GM18873 (cell line): Measurements from ENCODE around the gene HOMER1.
"Not testable (repeated sequence)": the region's sequence is repeated elsewhere in the genome, so short reads cannot be mapped to it uniquely, and the experiment has no call there.

Source experiments
- ATAC-seq: cut with Tn5 transposase; IDR thresholded peaks from one replicate; pipeline ENCODE4 v1.9.1; 2021; ENCODE audit warnings: mild to moderate bottlenecking, moderate library complexity, moderate number of reproducible peaks; ENCODE audit not compliant: unreplicated experiment, low FRiP score

The HOMER1 gene

DNA sequence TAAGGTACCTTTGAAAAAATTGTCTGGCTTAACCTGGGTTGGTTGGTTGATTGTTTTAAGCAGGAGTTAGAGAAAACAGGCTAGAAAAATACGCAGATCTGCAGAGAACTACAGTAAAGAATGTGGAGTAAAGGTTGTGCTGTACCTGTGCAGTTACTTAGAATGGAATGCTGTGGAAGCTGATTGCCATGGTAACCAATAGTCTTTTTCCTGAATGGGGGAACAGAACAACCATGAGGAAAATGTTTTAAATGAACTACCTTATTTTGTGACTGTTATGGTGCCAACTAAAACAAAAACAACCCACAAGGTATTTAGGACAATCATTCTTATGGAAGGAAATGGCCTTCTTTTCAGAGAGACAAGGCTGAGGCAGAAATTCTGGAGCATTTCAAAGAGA is 4.8 kb upstream of the HOMER1 start:
- ATAC-seq: no peak

DNA sequence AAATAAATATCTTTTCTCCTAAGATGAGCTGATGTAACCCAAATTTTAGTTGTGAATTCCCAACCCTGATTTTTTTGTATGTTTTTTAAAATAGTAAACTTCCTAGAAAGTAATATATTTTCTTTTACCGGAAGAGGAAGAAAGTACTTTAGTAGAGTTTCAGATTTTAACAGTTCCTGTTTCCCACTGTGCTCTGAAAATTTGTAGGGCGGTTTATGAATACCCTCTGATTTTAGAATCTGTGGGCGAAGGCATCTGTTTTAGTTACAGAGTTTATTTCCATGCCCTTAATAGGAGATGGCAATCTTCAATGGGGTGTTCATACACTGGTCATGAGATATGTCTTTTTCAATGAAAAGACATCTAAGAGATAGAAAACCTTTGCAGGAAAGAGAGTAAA is 3.7 kb upstream of the HOMER1 start:
- ATAC-seq: no peak

DNA sequence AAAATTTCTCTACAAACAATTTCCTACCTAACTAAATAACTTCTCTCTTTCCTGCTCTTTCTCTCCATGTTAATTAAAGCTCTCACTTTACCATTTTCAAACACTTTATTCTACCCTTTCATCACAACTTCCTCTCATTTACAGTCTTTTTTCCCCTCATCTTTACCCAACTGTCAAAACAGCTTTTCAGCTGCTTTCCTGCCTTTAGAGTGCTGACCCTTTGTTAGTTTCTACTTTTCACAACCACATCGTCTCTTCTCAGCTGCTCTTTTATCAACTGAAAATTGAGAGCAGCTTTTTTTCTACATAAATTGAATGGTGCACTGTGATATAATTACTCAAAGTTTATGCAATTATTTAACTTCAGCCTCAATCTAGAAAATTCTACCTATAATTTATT is 3.1 kb upstream of the HOMER1 start:
- ATAC-seq: no peak

DNA sequence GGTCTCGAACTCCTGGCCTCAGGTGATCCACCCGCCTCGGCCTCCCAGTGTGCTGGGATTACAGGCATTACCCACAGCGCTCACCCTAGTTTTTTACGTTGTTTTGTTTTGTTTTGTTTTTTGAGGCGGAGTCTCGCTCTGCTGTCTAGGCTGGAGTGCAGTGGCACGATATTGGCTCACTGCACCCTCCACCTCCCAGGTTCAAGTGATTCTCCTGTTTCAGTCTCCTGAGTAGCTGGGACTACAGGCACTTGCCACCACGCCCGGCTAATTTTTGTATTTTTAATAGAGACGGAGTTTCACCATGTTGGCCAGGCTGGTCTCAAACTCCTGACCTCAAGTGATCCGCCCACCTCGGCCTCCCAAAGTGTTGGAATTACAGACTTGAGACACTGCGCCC is 2.4 kb upstream of the HOMER1 start:
- ATAC-seq: not testable (repeated sequence)

DNA sequence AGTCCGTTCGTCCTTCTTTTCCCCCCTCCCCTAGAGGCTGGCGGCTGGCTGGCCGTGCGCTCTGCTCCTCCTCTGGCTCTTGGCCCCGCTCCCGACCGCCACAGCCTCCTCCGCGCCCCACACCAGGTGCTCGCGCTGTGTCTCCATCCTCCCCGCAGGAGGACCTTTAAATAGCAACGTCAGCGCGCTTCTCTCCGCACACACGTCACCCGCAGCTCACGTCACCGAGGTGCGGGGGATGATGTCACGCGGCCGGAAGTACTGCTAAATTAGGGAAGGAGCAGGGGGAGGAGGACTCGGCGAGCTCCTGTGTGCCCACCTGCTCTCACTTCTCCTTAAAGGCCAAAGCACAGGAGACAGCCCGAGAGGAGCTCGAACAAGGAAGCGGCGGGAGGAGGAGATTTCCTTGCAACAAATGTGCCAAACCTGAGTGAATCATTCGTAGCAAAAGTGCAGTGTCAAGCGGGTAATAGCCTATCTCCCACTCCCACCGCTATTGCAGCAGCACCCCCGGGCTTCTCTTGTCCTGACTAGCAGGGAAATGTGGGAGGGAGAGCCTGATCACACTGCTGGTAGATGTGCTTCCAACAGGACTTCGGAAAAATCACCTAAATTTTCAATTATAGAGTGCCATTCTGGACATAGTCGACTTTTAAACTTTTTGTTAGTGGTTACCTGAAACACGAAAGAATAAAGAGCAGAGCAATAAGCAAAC is 614 bp upstream of the HOMER1 start:
- peak; percentile 87 for ATAC-seq

DNA sequence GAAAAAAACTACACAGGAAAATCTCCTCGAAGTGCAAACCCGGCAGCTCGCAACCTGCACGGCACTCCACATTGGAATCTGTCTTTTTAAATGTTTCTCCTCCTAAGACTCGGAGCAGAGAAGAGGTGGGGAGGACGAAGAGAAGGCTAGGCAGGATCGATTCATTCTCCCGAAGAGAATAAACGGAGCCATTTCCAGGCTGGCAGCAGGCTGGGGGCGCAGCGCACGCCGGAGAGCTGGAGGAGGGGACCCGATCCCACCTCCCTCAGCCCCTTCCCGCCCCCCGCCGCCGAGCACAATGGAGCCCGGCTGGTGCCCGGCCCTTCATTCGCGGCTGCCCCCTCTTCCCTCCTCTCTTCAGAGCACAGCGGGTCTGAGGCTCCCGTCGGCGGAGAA is 628 bp downstream of the HOMER1 start:
- no peak for ATAC-seq

DNA sequence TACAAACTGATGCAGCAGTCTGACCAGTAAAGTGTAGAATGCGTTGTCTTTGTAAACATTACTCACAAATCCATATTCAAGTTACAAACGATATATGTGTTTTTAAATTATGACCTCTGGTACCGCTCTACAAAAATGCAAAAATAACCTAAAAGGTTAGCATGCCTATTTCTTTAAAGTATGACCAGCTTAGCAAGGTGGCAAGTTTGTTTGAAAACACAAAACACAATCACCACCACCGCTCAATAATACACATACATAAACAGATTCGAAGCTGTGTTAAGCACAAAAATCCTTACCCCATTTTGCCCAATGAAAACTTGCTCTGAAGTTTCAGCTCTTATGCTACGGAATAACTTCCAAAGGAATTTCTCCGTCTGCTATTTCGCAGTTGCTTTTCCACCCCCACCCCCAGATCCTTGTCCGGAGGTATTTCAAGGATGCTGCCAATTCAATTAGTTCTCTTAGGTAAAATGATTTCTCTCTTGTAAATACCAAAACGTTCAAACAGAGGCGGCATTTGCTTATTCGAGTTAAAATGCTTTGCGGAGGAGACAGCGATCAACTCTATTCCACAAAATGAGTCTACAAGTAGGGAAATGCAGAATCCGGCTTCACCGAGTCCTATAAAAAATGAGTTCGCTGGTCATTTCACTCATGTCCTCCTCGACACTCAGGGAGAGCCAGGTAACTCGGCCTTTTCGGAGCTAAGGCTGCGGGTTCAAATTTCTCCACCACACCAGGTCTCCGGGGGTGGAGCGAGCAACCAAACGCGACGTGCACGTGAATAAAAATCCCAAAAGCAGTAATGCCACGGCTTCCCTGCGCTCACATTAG is 1.2 kb downstream of the HOMER1 start:
- ATAC-seq: no peak

DNA sequence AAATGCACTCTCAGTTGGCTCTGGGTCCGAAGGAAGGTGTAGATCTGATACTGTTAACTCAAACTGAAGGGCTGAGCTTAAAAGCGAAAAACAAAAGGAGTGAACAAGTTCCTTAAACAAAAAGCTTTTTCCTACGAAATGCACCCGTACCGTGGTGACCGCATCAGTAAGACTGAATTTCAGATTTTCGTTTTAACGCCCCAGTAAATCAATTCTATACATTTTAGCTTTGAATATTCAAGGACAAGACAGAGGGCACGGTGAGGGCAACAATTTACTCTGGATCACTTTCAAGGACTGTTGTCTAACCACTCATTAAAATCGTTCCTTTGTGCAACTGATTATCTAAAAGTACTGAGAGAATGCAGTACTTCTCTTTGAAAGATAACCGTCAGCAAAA is 1.9 kb downstream of the HOMER1 start:
- no peak for ATAC-seq

DNA sequence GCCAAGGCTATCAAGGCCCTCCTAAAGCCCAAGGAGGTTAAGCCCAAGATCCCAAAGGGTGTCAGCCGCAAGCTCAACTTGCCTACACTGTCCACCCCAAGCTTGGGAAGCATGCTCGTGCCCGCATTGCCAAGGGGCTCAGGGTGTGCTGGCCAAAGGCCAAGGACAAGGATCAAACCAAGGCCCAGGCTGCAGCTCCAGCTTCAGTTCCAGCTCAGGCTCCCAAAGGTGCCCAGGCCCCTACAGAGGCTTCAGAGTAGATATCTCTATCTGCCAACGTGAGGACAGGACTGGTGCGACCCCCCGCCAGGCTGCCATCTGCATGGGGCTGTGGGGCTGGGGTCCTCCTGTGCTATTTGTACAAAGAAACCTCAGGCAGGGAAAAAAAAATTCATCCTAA is 3.3 kb downstream of the HOMER1 start:
- no peak for ATAC-seq

DNA sequence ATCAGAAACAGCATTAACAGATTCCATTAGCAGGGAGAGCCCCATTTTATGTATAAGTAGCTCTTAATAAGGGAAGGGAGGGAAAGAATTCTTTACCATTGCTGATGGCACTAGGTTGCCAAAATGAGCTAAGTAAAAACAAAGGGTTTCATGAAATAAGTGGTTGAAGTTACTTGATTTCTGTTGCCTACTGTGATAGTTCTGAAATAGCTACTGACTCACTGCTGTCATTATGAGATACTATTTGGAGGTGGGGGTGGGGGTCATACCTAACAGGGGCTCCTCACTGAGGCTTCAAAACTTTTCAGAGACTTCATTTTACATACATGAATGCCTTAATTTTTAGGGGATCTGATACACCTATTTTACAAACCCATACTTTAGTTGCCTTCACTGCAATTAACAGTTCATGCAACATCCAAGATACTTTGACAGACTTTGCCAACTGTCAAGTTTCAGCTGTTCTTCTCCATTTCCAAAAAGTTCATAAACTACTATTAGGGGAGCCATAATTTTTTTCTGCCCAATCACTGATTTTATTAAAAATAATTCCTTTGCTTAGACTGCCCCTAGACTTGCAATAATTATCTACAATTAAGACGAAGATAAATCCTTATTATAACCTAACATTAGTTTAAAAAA is 4.6 kb downstream of the HOMER1 start:
- ATAC-seq: no peak

DNA sequence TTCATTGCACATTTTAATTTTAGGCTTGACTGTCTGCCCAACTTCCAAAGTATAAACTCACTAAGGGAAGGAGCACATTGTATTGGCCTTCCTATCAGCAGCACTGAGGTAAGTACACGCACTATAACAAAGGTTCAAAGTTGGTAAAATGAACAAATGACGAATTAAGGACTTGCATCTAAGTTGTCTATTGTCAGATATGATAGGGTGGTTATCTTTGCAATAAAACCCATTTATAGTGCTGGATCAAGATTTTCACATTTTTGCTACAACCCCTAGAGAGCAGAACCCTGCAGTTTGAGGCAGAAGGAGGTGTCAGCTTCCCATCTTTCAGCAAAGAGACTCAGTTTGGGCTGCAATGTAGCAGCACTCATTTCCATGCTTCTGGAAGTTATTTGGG is 5.1 kb downstream of the HOMER1 start:
- no peak for ATAC-seq

DNA sequence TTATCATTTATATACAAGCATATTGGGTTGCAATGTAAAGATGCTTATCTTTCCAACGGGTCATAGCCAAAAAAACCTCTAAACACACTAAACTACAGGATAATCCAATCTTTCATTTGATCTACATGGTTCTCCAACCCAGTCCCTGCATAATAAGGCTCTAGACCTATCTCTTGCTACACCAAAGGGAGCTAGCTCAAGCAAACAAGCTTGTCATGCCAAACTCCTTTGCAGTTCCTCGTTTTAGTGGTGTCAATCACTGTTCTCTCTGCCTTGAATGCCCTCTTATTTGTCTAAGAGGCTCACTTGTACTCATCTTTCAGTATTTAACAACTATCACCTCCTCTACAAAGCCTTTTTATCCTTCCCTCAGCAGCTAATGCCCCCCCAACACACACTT is 5.6 kb downstream of the HOMER1 start:
- ATAC-seq: no peak

DNA sequence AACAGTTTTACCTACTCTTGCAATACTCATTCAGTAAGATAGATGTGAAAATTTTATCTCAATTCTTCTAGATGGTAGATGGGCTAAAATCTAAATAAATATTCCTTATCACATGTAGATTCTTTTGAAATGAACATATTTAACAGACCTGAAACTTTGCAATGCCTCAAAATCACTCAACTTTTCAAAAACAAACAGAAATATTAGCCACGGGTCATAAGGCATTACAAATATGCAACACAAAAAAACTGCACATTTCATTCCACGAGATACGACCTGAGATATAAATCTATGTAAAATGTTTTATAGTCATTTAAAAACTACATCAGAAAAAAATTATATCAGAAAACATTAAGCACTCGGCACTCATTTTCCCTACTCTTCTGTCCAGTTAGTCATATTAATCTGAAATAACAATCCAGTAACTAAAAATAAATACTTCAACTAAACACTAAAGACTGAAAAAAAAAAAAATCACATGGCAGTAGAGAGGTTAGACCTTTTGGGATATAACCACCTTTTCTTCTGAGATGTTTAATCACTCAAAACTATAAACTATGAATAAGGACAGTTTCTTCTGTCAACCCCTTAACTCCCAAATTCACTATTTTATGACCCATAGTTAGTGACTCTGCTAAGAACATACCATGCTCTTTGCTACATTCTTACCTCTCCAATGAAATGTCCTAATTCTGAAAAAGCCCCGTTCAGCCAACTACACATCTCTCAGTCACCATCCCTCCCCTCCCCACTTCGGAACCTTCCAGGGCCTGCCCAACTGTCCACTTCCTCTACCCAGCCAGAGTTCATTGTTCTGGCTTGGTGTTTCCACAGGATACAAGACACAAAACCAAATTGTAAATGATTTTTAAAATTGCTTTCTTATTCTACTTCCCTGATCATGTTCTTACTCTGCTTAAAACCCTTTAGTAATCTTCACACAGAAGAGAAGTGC is 6.4 kb downstream of the HOMER1 start:
- ATAC-seq: no peak

DNA sequence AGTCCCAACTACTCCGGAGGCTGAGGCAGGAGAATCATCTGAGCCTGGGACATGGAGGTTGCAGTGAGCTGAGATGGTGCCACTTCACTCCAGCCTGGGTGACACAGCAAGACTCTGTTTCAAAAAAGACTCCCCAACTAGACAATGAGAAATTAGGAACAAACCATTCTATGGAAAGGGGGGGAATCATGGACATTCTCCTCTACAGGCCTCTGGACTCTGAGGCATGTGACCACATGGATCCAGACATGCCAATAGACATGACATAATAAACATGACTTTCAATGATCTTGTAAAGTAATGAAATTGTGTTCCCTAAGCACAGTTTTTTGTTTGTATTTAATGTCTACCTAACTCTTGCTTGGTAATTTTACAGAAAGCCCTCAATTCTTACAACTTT is 8.8 kb downstream of the HOMER1 start:
- no peak for ATAC-seq

DNA sequence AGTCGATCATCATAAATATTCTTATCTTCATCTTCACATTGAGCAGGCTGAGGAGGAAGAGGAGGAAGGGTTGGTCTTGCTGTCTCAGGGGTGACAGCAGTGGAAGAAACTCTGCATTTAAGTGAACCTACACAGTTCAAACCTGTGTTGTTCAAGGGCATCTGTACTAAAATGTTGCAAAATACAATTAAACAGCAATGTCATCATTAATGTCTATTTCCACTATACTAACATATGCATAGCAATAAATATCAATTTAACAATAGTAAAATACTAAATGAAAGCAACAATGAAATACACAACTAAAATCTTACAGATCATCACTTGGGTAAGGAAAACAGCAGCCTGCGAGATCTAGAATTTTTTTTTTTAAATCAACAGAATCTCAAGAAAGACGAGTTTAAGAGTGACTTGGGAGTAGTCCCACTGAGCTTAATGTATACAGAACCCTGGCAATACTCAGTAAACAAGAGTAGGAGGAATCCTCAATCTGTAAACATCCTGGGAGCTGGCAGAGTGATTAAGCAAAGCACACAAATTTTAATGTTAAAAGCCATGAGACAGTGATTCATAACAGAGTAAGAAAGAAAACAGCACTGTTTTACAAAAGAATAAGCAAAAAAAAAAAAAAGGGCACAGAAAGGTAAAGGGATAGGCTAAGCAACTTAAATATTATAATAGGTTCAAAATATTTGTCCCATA is 10.0 kb downstream of the HOMER1 start:
- no peak for ATAC-seq

DNA sequence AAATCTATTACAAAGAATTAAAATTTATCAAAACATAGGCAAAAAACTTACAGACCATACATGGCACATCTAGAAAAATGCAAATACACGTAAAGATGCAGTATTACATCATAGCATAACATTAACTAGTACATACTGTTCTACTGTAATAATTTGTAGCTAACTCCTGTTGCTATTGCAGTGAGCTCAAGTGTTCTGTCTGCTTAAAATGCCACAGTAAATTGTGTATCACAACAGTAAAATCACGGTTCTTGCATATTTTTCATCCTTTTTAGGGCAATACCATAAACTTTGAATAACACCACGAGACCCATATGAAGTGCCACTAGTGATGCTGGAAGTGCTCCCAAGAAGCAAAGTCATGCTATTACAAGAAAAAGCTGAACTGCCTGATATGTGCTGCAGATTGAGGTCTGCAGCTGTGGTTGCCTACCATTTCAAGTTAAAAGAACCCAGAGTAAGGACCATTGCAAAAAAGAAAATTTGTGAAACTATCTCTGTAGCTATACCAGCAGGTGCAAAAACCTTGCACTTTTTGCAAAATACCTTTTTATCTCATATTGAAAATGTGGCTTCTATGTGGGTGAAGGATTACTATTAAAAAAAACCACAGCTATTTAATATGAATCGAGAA is 14.2 kb downstream of the HOMER1 start:
- no peak for ATAC-seq

DNA sequence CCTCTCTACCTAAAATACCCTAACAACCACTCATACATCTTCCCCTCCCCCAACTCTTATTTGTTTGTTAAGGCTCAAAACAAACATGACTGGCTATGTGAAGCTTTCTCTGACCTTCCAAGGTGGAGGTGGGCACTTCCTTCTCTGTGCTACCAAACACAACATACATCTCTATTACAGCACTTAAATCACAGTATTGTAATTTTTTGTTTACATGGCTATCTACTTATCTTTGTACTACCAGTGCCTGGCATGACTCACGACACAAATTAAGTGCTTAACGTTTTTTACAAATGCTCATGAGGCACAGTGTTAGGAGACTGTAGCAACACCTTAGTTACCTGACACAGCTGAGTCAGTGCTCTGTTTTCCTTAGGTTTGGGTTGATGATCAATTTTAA is 18.6 kb downstream of the HOMER1 start:
- ATAC-seq: no peak

DNA sequence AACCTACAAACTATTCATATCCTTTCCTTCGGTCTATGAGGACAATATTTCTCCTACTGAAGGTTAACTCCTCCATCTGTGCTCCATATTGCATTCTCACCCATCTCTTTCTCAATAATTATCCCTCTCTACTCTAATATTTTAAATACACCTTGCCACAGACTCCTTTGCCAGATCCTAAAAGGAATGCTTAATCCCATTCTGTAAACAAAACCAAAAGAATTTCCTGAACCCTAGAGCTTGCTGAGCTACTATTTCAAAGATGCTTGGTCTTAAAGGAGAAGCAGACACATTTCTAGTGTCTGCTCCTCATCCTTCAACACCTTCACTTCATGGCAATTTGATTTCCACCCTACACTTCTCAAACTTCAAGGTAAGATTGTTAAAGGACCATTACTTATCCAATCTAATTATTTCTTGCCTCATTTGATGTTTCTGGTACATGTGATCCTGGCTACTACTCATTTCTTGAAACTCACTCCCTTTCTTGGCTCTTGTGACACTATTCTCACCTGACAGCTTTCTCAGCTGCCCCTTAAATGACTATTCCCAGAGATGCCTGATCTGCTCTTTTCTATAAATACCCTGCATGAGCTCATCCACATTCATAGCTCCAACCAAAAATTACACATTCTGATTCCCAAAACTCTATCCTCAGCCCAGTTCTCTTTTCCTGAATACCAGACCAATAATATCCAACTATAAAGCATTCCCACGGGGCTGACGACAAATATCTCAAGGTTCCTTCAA is 20.2 kb downstream of the HOMER1 start:
- ATAC-seq: no peak
